Erythroblast (primary cell): Measurements from ENCODE around the gene NXN.

Experiments used
- GATA1 ChIP-seq: IDR thresholded peaks from 2 replicates; pipeline ENCODE4 v1.6.1; 2011; ENCODE audit warnings: low read depth, mild to moderate bottlenecking, control low read depth, low read length, moderate library complexity
- POLR2A ChIP-seq: IDR thresholded peaks from 2 replicates; pipeline ENCODE4 v1.6.1; 2011; ENCODE audit warnings: mild to moderate bottlenecking, low read length

- TF ChIP-seq POLR2A (no peak), GATA1 (no peak)
Observed at GRCh38 chr17:751269-752001, 228.1 kb downstream of the NXN start.
